Measurements from ENCODE around the gene EIF2D.
"Not testable (repeated sequence)": the region's sequence is repeated elsewhere in the genome, so short reads cannot be mapped to it uniquely, and the experiment has no call there.

EIF2D gene

GRCh38 chr1:206612129-206612876 lies at the start of gene EIF2D:
EIF2D (minus strand) TSS chr1:206612465; CDS start chr1:206612342, 123 bp downstream.
- DNase-seq, result peak; percentile 92

GRCh38 chr1:206661161-206661820 lies 49.0 kb upstream of the EIF2D start:
- no peak for DNase-seq

GRCh38 chr1:206660136-206660535 lies 47.9 kb upstream of the EIF2D start:
- DNase-seq, result no peak

- DNase-seq, result no peak
Observed at GRCh38 chr1:206658981-206659273, 46.7 kb upstream of the EIF2D start.

GRCh38 chr1:206658264-206658980 lies 46.2 kb upstream of the EIF2D start:
- peak; percentile 29 for DNase-seq

GRCh38 chr1:206657751-206658150 lies 45.5 kb upstream of the EIF2D start:
- DNase-seq, result no peak

GRCh38 chr1:206656936-206657335 lies 44.7 kb upstream of the EIF2D start:
- DNase-seq, result no peak

GRCh38 chr1:206655471-206655882 lies 43.2 kb upstream of the EIF2D start:
- DNase-seq, result no peak

- no peak for DNase-seq
Observed at GRCh38 chr1:206654828-206655227, 42.6 kb upstream of the EIF2D start.

GRCh38 chr1:206653715-206654459 lies 41.6 kb upstream of the EIF2D start:
- DNase-seq, result no peak

GRCh38 chr1:206651958-206652890 lies 40.0 kb upstream of the EIF2D start:
- DNase-seq, result no peak

GRCh38 chr1:206651014-206651413 lies 38.7 kb upstream of the EIF2D start:
- no peak for DNase-seq

GRCh38 chr1:206649261-206649921 lies 37.1 kb upstream of the EIF2D start:
- DNase-seq, result no peak

- no peak for DNase-seq
Observed at GRCh38 chr1:206647224-206647623, 35.0 kb upstream of the EIF2D start.

GRCh38 chr1:206646504-206646903 lies 34.2 kb upstream of the EIF2D start:
- no peak for DNase-seq

- no peak for DNase-seq
Observed at GRCh38 chr1:206643118-206643698, 30.9 kb upstream of the EIF2D start.

- not testable (repeated sequence) for DNase-seq
Observed at GRCh38 chr1:206642074-206642473, 29.8 kb upstream of the EIF2D start.

- DNase-seq, result no peak
Observed at GRCh38 chr1:206637605-206638004, 25.3 kb upstream of the EIF2D start.

- DNase-seq, result no peak
Observed at GRCh38 chr1:206636671-206637070, 24.4 kb upstream of the EIF2D start.

GRCh38 chr1:206635978-206636345 lies 23.7 kb upstream of the EIF2D start:
- DNase-seq, result peak; percentile 33
